GM18873 (cell line): ENCODE measurements around the gene POU2AF1.
"Not testable (repeated sequence)": the region's sequence is repeated elsewhere in the genome, so short reads cannot be mapped to it uniquely, and the experiment has no call there.

Experiments
- ATAC-seq: cut with Tn5 transposase; IDR thresholded peaks from one replicate; pipeline ENCODE4 v1.9.1; 2021; ENCODE audit warnings: mild to moderate bottlenecking, moderate library complexity, moderate number of reproducible peaks; ENCODE audit not compliant: unreplicated experiment, low FRiP score

POU2AF1 gene

DNA sequence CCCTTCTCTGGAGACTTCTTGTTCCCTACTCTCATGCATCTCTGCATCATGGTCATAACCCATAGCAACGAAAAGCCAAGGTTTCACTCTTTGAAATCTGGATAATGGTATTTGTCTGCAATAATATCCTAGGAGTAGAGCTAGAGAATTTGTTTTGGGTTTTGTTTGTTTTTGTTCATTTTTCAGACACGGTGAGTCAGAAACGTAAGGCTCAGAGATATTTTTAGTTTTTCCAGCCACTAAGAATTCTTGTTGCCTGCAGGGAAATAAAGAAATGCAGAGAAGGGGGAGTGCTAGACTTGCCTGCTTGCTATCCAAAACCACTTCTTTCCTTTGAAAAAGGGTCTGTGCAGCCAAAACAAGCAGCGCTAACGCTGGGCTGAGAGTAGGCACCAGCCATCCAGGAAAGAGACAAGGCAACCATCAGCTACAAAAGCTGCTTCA is 54.8 kb downstream of the POU2AF1 start:
- ATAC-seq = no peak

DNA sequence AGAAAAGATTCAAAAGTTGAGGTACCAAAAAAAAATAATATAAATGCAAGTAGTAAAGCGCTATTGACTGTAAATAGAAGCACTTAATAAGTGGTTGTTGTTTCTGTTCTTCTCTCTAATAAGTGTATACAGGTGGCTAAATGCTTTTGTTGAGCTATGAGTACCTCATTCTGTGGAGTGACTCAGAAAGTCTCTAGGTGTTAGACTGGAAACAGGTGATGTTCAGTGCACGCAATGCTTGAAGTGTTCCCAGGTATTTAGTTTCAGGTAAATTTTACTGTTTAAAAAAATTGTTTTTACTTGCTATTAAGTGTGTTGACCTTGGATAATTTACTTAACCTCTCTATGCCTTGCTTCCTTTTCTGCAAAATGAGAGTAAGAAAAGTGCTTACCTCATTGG is 56.5 kb downstream of the POU2AF1 start:
- ATAC-seq = no peak

DNA sequence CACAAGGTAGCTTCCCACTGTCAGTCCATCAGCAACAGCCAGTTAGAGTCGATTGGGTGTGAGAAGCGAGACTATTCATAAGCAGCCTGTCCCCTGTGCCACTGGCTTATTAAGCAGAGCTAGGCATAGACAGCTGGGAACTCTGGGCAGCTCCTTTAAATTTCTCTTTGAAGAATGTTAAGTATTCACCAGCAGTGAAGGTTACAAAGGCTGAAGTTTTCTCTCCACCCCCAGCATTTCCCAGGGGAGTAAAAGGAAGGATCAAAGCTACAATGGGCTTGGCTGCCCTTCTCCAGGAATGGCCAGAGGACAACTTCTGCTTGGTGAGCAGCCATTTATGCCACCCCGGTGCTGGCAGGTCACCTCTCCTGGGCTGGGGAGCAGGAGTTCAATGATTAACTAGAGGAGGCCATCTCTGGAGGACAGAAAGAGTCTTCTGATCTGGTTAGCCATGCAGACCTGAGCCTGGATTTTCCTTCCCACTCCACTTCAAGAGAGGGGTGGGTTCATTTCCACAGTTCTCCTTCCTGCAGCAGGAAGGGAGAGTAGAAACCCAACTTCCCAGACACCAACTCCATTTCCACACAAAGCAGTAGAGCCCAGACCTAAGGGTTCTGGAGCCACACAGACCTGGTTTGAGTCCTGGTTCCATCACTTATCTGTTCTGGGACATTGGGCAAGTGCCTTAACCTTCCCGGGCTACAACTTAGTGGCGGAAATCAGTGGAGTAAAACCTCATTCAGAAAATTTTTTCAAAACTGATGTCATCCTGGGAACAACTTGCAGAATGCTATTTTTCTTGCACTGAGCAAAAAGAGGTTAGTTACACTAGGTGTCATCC is 58.1 kb downstream of the POU2AF1 start:
- ATAC-seq = no peak

DNA sequence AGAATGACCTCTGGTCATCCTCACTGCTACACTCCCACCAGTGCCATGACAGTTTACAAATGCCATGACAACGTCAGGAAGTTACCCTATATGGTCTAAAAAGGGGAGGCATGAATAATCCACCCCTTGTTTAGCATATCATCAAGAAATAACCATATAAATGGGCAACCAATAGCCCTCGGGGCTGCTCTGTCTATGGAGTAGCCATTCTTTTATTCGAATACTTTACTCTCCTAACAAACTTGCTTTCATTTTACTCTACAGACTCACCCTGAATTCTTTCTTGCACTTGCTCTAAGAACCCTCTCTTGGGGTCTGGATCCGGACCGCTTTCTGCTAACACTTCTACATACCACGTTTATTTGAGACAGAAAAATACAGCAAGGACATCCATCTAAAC is 58.9 kb downstream of the POU2AF1 start:
- ATAC-seq = not testable (repeated sequence)

DNA sequence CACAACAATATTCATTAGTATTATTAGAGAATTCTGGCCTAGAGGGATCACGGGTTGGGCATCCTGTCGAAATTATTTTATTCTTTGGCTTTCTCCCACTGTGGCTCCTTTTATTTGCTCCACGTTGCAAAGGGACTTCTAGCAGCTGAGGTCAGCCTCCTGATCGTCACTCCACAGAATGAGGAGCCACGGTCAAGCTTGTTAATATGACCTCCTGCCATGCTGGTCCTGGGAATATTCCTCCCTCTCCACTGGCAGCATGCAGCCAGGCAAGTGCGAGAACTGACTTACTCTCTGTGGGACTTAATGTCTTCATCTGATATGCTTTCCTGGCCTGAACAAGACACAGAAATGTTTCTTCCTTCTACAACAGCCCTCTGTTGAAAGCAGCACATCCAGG is 59.8 kb downstream of the POU2AF1 start:
- ATAC-seq = no peak

DNA sequence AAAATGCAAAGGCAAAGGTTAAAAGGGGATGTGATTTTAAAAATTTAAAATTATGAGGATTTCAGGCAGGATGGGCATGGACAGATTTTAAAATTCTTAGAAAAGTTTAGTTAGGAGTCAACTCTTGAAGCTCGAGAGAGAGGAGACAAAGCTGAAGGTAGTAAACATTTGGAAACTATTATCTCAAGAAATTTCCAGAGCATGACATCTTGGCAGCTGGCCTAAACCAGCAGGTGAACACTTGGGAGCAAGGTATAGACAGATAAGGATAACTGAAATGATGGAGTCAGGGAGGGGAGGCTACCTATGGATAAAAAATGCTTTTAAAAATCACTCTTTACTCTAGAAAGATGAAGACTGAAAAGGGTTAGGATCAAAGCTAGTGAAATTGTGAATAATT is 67.0 kb downstream of the POU2AF1 start:
- no peak for ATAC-seq

DNA sequence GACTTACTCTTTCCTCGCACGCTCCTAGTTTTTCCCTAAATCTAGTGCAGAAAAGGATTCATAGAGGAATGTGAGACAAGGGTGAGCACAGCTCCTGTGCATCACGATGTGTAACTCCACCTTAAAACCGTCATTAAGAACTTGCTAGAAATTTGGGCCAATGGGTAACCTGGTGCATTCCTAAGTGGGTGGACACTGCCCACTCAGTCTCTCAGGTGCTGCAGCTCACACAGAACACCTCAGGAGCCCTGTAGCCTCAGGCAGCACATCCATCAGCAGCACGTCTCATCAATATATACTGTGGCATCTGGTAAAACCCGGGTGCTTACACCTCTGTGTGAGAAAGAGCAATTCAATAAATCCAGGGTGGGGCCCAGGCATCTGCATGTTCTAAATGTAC is 68.4 kb downstream of the POU2AF1 start:
- no peak for ATAC-seq

DNA sequence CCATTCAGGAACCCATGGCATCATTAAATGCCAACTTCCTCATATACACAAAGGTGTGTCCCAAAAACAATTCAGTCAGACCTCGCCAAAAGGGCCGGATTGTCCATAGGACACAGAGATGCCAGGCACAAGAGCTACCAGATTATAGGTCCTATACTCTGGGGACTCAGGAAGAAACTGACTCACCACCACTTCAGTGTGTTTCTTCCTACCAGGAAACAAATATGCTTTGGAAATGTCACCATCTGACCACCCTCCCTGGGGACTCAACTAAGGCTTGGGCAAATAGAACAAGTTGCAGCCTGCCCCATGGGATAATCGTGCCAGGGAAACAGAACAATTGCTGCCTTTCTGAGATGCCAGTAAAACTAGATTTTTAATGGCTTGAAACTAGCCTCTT is 69.0 kb downstream of the POU2AF1 start:
- no peak for ATAC-seq

DNA sequence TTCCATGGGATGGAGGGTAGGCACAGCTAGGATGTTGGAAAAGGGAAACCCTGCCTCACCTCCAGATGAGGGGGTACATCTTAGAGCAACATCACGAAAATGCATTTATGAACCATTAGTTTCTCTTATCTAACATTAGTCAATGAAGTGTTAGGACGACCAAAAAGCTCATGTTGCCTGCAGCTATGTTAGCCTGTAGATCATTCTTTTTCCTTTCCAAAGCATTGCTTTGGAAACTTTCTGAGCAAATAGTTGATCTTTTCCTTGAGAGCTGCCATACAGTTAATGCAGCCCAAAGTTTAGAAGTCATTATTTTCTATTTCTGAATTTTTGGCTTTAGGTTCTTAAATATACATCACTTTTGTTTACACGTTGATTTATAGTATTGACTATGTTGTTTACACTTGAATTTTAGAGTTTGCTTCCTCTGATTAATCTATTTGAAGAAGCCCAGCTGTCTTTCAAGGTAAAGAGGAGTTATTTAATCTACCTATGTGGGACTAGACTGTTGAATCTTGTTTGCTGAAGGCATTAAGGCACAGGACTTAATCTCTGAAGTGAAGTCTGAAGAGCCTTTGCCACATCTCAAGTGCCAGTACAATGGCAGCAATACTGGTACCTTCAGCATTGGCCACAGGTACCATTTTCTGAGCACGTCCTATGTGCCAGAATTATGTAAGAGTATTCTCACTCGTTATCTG is 69.7 kb downstream of the POU2AF1 start:
- ATAC-seq = no peak

DNA sequence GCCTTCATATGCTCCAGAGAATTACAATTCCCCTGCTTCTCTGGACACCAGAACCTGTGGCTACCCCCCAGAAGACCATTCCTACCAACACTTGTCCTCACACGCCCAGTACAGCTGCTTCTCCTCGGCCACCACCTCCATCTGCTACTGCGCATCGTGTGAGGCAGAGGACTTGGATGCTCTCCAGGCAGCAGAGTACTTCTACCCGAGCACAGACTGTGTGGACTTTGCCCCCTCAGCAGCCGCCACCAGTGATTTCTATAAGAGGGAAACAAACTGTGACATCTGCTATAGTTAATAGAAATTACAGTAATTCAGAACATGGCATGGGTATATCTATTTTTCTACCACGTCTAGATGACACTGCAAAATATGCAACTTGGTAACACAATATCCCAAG is 70.9 kb downstream of the POU2AF1 start:
- ATAC-seq = no peak

DNA sequence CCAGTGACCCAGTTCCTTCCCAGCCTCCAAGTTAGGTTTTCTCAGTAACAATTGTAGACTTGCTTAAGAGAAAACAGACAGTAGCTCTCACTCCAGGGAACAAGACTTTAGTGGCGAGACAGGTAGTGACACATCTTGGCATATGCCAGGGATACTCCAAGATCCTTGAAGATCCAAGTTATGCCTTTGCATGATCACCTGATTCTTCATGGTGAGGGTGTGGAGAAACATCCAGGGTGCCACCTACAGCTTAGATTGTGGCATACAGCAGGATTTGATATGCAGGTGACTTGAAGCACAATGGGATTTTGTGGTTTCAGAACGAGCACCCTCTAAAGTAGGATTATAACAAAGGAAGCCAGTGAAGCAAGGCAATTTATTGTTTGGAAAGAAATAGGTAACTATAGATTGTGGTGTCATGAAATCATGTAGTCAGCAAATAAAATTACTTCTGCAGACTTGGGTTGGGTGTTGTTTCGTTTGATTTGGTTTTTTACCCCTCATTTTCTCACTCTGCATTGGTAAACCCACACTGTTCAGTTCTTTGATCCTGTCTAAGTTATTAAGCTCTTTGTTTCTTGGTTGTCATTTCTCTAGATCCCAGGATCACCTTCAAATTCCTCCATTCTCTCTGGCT is 71.5 kb downstream of the POU2AF1 start:
- ATAC-seq = no peak

DNA sequence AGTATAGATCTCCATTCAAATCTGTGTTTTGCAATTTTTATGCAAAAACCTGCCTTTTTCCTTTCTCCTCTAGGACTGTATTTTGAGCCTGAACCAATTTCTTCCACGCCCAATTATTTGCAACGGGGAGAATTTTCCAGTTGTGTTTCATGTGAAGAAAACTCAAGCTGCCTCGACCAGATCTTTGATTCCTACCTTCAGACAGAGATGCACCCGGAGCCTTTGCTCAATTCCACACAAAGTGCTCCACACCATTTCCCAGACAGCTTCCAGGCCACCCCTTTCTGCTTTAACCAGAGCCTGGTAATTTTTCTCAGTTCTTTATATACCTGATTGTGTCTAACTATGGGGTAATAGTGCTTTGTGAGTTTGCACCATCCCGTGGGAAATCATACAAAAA is 72.8 kb downstream of the POU2AF1 start:
- no peak for ATAC-seq

DNA sequence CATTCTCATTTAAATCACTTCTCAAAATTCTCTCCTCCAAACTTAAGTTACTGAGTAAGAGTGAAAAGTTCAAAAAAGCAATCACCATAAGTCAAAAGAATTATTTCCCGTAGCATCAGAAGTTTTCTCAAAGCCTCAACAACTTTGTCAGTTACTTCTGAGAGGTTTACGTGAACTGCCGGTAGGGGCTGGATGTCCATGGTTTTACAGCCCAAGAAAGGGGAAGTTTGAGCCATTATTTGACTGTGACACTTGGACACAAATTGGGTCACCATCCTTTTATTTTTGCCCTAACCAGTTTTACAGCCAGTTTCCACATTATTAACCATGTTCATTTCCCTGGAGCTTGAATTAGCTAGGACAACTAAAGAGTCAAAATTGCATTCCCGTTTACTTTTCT is 73.2 kb downstream of the POU2AF1 start:
- ATAC-seq = no peak

DNA sequence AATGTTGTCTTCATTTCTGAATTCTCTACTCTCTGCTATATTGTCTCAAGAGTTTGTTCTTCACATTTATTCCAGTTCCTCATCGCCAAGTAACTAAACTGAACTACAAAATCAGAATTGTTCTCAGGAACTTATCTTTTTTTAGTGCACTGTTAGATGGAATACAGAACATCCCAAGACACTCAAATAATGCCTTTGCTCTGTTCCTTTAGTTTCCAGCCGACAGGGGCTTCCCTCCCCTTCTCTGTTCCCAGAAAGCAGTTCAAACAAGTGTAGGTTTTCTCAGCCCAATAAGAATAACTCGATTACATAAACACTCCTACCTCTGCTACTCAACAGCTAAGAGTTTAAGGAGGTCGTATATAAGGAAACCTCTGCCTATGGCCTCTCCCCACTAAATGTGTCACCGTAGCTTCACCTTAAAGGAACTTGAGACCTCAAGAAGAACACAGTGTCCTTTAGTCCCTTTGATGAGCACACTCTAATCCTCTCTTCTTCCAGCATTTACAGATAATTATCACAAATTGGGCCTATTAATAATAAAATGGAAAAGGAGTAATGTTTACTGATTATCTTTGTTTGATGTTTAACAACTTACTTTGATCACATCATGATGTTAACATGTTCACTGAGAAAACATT is 73.8 kb downstream of the POU2AF1 start:
- no peak for ATAC-seq

DNA sequence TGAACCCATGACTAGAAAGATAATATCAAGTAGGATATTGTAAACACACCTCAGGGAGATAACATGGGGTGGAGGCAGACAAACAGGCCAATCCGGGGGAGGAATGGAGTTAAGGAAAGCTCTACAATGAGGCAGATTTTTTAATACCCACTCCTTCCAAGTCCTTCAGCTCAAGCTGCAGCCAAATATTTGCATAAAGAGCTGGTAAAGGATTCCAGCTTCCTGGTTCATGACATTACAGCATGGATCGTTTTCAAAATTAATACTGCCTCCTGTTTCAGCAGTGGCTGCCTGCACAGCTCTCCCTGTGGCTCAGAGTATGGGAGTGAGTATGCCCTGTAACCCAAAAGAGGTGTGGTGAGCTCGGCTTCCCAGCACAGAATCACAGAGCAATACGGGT is 75.6 kb downstream of the POU2AF1 start:
- no peak for ATAC-seq

DNA sequence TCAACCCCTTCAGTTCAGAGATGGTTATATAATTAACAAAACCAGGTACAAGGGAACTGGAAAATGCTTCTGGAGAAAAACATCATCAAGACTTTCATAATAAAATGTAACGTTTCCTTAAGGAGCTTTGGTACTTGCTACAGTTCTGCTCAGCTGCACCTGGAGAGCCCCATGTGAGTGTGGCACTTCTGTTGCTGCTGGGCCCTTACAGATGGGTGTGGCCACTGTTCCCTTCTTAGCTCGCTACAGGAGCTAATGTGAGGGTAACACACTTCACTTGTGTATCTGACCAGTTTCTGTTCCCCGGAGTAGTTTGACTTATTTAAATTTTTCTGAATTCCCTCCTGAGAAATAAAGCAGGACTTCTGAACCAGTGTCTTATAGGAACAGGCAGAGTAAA is 76.8 kb downstream of the POU2AF1 start:
- no peak for ATAC-seq
